Measurements from ENCODE around the gene CRAT.
"Not testable (repeated sequence)": the region's sequence is repeated elsewhere in the genome, so short reads cannot be mapped to it uniquely, and the experiment has no call there.

The CRAT gene

DNA sequence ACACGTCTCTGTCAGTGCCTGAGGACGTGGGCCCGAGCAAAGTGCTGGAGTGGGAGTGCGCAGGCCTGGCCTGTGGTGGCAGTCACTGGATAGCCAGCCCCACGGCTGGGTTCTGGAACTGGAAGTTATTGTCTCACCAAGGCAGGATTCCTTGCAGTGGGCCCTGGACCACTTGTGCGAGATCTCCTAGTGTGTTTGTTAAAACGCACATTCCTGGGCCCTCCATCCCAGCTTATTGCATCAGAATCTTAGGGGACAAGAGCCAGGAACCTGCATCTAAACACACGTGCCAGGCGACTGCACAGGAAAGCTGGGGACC lies 27.5 kb upstream of the CRAT start:
- DNase-seq: no peak

GRCh38 chr9:129137292-129138143 lies 26.9 kb upstream of the CRAT start:
- DNase-seq: no peak

GRCh38 chr9:129136446-129137035 lies 25.9 kb upstream of the CRAT start:
- DNase-seq: no peak

DNA sequence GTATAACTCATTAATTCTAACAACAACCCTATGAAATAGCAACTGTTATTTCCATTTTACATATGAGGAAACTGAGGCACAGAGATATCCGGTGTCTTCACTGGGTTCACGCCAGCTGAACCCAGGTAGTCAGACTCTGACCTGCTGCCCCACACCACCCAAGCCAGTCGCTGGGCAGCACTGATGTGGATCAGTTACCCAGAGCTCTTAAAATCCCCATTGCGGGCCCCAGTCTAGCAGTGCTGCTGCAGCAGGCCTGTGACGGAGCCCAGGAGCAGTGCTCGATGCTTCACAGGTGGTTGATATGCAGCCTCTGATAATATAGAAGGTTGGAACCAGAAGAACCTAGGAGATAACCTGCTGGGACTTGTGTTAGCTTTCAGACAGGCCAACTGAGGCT lies 24.9 kb upstream of the CRAT start:
- DNase-seq: no peak

DNA sequence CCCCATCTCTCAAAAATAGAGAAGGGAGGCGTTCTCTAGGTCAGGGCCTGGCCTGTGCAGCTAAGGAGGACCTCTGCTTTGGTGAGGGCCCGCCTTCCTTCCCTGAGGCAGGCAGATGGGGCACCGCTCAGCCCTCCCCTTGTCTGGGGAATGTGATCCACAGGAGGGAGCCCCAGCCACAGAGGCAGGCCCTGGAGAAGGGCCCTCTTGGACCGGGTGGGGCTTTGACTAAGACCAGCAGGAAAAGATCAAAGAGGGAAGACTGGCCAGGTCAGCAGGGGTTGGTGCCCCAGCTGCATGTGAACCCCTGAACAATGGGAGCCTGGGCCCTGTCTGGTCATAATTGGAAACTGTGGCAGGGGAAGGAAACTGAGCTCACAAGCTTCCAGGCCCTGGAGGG lies 22.5 kb upstream of the CRAT start:
- DNase-seq: no peak

DNA sequence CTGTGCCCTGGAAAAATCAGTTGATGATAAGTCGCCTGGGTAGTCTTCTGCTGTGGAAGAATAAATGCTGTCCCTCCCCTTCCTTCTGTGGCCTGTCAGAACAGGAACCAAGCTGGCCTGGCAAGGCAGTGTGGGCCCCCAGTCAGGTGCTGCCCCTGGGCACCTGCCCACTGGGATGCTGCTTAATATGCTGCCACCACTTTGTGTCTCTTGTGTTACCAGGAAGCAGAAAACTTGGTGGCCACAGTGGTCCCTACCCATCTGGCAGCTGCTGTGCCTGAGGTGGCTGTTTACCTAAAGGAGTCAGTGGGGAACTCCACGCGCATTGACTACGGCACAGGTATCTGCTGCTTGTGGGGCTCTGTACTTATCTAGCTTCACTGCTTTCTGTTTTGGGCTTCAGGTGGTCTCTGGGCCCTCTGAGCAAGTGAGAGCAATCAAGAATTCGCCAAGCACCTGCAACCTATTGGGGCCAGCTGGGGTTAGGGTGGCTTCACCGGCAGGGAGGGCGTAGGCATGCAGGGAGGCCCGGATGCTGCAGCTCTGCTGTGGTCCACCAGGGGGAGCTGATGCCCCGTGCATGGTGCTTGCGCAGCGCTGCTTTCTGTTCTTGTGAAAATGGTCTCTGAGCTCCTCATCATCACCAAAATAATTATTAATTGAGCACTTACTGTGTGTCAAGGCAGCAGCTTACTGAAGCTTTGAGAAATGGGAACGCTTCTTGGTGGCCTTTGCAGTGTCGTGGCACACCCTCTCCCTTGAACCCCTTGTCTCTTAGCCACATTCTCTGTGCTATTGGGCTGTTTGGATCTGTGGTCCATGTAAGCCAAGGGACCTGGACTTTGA lies 20.9 kb upstream of the CRAT start:
- peak; percentile 75 to 81 (median 80) for DNase-seq

DNA sequence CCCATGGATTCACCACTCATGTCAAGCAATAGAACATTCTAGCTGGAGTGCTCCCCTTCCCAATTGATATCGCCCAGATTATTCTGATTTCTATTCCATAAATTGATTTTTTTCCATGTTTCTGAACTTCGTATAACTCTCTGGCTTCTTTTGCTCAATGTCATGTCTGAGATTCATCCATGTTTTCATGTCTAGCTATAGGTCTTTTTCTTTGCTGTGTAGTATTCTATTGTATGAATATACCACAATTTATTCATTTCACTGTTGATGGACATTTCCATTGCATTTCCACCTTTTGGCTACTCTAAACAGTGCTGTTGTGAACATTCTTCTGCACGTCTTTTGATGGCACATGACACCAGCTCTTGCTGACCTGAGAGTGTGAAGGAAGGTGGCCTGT lies 20.2 kb upstream of the CRAT start:
- no peak for DNase-seq

DNA sequence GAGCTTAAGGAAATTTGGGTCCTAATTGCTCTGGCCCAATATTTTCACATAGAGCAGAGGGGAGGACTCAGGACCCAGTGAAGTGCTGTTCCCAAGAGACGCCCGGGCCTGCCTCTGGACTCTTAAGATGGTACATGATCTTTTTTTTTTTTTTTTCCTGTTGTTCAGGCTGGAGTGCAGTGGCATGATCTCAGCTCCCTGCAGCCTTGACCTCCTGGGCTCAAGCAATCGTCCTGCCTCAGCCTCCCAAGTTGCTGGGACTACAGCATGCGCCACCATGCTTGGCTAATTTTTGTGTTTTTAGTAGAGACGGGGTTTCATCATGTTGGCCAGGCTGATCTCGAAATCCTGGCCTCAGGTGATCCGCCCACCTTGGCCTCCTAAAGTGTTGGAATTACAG lies 19.7 kb upstream of the CRAT start:
- not testable (repeated sequence) for DNase-seq

DNA sequence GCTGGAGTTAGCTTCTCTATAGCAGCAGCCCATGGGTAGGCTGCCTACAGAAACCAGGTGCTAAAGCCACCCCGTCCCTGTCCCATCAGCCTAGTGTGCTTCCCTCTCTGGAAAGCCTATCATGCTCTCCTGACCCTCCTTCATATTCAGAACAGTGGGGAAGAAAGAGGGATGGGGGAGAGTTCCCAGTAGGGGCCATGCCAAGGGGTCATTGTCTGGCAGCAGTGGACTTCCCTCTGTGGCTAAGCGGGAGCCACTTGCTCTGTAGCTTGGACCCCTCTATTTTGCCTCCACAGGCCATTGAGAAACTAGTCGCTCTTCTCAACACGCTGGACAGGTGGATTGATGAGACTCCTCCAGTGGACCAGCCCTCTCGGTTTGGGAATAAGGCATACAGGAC lies 18.1 kb upstream of the CRAT start:
- no peak for DNase-seq

GRCh38 chr9:129126749-129127618 lies 16.4 kb upstream of the CRAT start:
- no peak for DNase-seq

- DNase-seq: no peak
Observed at GRCh38 chr9:129125478-129125877, 14.9 kb upstream of the CRAT start.

DNA sequence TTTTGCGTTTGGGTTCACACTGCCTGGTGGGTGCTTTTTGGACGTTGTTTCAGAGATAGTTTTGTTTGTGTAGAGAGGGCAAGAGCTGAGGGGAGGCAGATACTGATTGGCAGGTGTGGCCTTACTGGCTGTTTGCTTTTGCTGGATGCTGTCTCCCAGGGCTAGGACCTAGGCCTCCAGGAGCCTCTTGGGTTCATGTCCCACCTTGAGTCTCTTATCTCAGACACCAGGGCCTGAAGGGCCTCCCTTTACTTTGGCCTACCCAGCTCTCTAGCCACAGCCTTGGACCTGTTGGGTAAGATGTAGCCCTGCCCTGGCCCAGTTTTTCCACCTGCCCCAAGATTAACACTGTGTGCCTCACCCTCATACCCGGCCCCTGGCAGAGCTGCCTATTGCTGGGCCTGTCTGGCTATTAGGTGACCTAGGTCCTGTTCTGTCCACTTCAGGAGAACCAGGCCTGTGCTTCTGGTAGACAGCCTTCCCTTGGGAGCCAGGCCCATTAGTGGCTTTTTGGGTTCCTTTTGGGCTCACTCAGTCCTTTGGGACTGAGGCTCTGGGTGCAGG lies 14.0 kb upstream of the CRAT start:
- no peak for DNase-seq

DNA sequence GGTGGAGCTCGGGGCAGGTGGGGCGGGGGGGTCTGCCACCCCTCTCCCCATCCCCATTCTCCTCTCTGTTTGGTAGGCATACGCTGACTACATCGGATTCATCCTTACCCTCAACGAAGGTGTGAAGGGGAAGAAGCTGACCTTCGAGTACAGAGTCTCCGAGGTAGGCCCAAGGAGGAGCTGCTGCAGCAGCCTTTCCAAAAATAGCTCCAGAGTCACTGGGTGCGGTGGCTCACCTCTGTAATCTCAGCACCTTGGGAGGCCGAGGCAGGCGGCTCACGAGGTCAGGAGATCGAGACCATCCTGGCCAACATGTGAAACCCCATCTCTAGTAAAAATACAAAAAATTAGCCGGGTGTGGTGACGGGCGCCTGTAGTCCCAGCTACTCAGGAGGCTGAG lies 12.4 kb upstream of the CRAT start:
- not testable (repeated sequence) for DNase-seq

GRCh38 chr9:129122133-129122532 lies 11.5 kb upstream of the CRAT start:
- DNase-seq: no peak

DNA sequence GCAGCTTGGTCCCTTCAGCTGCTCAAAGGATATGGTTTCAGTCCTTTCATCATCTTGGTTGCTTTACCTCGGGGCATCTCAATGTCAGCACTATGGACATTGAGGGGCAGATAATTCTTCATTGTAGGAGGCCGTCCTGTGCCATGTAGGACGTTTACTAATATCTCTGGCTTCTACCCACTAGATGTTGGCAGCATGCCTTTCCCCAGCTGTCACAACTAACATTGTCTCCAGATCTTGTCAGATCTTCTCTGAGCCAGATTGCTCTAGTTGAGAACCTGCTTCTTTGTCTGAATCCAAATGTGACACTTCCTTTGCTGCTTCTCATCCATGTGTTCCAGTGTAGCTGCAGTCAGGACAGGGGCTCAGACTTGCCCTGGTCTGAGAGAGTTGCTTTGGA lies 10.9 kb upstream of the CRAT start:
- DNase-seq: no peak

DNA sequence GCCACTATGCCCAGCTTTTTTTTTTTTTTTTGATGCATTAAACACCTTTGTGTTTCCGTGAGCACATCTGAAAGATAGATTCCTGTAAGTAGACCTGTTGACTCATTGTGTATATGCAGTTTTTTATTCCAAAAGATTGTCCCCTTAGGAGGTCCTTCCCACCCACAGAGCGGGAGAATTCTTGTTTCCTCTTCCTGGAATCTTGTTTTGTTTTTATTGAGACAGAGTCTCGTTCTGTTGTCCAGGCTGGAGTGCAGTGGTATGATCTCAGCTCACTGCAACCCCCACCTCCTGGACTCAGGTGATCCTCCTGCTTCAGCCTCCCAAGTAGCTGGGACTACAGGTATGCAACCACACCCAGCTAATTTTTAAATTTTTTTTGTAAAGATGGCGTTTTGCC lies 8.2 kb upstream of the CRAT start:
- no peak for DNase-seq

DNA sequence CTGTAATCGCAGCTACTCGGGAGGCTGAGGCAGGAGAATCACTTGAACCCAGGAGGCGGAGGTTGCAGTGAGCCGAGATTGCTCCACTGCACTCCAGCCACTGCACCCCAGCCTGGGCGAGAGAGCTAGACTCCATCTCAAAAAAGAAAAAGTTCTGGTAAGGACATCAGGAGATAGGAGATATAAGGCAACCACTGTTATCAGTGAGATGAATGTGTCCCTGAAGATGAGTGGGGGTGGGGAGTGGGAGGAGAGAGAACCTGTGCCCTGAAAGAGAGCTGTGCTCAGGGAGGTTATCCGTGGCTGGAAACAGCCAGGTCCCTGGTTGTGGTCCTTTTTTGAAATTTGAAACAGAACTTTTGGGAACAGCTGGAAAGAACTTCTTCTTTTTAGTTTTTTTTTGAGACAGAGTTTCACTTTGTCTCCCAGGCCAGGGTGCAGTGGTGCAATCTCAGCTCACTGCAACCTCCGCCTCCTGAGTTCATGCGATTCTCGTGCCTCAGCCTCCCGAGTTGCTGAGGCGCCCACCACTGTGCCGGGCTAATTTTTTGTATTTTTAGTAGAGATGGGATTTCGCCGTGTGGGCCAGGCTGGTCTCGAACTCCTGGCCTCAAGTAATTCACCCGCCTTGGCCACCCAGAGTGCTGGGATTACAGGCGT lies 3.2 kb upstream of the CRAT start:
- DNase-seq: no peak

GRCh38 chr9:129112526-129112925 lies 1.9 kb upstream of the CRAT start:
- not testable (repeated sequence) for DNase-seq

- DNase-seq: no peak
Observed at GRCh38 chr9:129111528-129112151, 1.0 kb upstream of the CRAT start.

GRCh38 chr9:129109952-129110739 lies 447 bp downstream of the CRAT start:
- DNase-seq: no peak

- DNase-seq: no peak
Observed at GRCh38 chr9:129109537-129109903, 1.1 kb downstream of the CRAT start.

Data from activated naive CD4-positive, alpha-beta T cell (primary cell).